Mucosa of rectum (tissue), 2 donors: Measurements from ENCODE around the gene OR5H14.
"Not testable (repeated sequence)": the region's sequence is repeated elsewhere in the genome, so short reads cannot be mapped to it uniquely, and the experiment has no call there.

Source experiments
- H3K27ac ChIP-seq, 2 donors: one replicate each; pipeline ENCODE4 v1.7.0; 2013; ENCODE audit warnings: inconsistent platforms in 2 of 2, low read depth in 2 of 2, low read length in 2 of 2
- H3K27me3 ChIP-seq, 2 donors: one replicate each; pipeline ENCODE4 v1.7.0; 2013; ENCODE audit warnings: low read length in 2 of 2; ENCODE audit not compliant: control insufficient read depth in 2 of 2, insufficient read depth in 2 of 2
- H3K36me3 ChIP-seq, 2 donors: one replicate each; pipeline ENCODE4 v1.7.0; 2013; ENCODE audit warnings: low read length in 2 of 2; ENCODE audit not compliant: control insufficient read depth in 2 of 2, insufficient read depth in 2 of 2
- H3K4me1 ChIP-seq, 2 donors: one replicate each; pipeline ENCODE4 v1.7.0; 2013; ENCODE audit warnings: low read length in 2 of 2, mild to moderate bottlenecking in 1 of 2; ENCODE audit not compliant: control insufficient read depth in 2 of 2, insufficient read depth in 2 of 2
- H3K4me3 ChIP-seq, 2 donors: one replicate each; pipeline ENCODE4 v1.7.0; 2013; ENCODE audit warnings: low read length in 2 of 2
- H3K9ac ChIP-seq, 2 donors: one replicate each; pipeline ENCODE4 v1.7.0; 2013; ENCODE audit warnings: low read length in 2 of 2, low read depth in 1 of 2, mild to moderate bottlenecking in 1 of 2
- H3K9me3 ChIP-seq, 2 donors: one replicate each; pipeline ENCODE4 v1.7.0; 2013; ENCODE audit warnings: low read length in 2 of 2; ENCODE audit not compliant: control insufficient read depth in 2 of 2
- donor health status: healthy.
- donor health status: Normal muscosa, but diverticular disease.

Gene OR5H14

DNA sequence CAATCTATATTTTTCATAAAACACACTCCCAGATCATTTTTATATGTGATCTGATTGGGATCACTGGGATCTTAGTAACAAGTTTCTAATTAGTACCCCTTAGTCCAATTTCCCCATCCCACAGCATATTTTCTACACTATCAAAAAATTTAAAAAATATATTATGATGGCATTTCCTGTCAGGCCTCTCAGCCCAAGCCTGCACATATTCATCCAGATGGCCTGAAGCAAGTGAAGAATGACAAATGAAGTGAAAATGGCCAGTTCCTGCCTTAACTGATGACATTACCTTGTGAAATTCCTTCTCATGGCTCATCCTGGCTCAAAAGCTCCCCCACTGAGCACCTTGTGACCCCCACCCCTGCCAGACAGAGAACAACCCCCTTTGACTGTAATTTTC, 43.6 kb downstream of the OR5H14 start:
- not testable (repeated sequence) for H3K27ac ChIP-seq, H3K36me3 ChIP-seq, H3K9ac ChIP-seq, H3K4me1 ChIP-seq, H3K27me3 ChIP-seq, H3K9me3 ChIP-seq, H3K4me3 ChIP-seq

DNA sequence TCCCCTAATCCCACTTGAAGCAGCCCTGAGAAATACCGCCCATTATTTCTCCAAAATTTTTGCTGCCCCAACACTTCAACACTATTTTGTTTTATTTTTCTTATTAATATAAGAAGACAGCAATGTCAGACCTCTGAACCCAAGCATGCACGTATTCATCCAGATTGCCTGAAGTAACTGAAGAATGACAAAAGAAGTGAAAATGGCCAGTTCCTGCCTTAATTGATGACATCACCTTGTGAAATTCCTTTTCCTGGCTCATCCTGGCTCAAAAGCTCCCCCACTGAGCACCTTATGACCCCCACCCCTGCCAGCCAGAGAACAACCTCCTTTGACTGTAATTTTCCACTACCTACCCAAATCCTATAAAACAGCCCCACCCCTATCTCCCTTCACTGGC, 49.0 kb downstream of the OR5H14 start:
- not testable (repeated sequence) for H3K27me3 ChIP-seq, H3K36me3 ChIP-seq, H3K27ac ChIP-seq, H3K9ac ChIP-seq, H3K4me1 ChIP-seq, H3K4me3 ChIP-seq, H3K9me3 ChIP-seq

DNA sequence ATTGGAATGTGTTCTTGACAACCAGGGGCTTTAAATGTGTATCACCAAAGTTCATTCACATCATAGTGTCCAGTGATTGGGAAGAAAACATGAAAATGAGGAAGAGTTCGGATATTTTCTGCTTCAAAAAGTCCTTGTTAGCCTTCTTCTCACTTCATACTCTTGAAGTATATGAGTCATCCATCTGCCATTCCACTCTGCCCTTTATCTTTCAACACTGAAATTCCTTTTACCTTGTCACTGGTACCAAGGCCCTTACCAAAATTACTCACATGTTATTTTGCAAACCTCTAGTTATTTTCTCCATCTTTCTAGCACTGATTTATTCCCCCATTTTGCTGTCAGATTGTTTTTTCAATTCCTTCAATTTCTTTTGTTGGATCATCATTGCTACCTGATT, 51.7 kb downstream of the OR5H14 start:
- Histone ChIP-seq H3K9ac (no peak overlapping the region), H3K27me3 (no peaks in the 10 kb centered on the region), H3K36me3 (no peaks in the 10 kb centered on the region), H3K4me1 (no peaks in the 10 kb centered on the region), H3K27ac (no peak overlapping the region), H3K9me3 (no peaks in the 10 kb centered on the region), H3K4me3 (no peak overlapping the region)
